Left lung (tissue), 10 donors: ENCODE data around the gene ATOH8. TPM values are rescaled to one million over a fixed set of nuclear protein-coding genes. Genes with fewer than 3 reads are reported as not detected.

Source experiments
- ATAC-seq: fragments of 200-7000 bp; cut with Tn5 transposase; one replicate; pipeline ENCODE4 v1.9.1; 2020; ENCODE audit warnings: moderate library complexity
- DNase-seq, 4 donors: peaks; one replicate each; pipeline ENCODE4 v3.0.0-alpha.2; 2013 to 2020
- H3K27ac ChIP-seq, 2 donors: fragments of 200-600 bp; sonication (generic) in 1 of 2; one replicate each; pipeline versions ENCODE4 v1.5.0 to v1.8.0; 2020 to 2021
- H3K27me3 ChIP-seq, 2 donors: fragments of 200-600 bp; sonication (generic) in 1 of 2; one replicate each; pipeline versions ENCODE4 v1.5.0 to v1.8.0; 2020 to 2021
- H3K36me3 ChIP-seq, 2 donors: fragments of 200-600 bp; sonication (generic) in 1 of 2; one replicate each; pipeline versions ENCODE4 v1.5.0 to v1.8.0; 2020 to 2021
- H3K4me1 ChIP-seq, 2 donors: fragments of 200-600 bp; one replicate each; pipeline ENCODE4 v1.8.0; 2021
- H3K4me3 ChIP-seq, 2 donors: fragments of 200-600 bp; sonication (generic) in 1 of 2; one replicate each; pipeline versions ENCODE4 v1.5.0 to v1.8.0; 2020 to 2021; ENCODE audit warnings: mild to moderate bottlenecking in 1 of 2
- H3K9me3 ChIP-seq, 2 donors: fragments of 200-600 bp; sonication (generic) in 1 of 2; one replicate each; pipeline versions ENCODE4 v1.5.0 to v1.8.0; 2020 to 2021
- intact Hi-C, 2 donors: fragments of 100-400 bp; cut with DNase I; formaldehyde crosslinking; loops; one replicate each; pipeline versions ENCODE4 v1.11.2 to v1.14.2; 2022
- polyA plus RNA-seq, 6 donors: library from polyadenylated mRNA; unstranded; fragments of 120-200 nt; gene quantifications; one replicate each; pipeline ENCODE4 v1.2.1, GENCODE V29; 2013; ENCODE audit not compliant: insufficient read length in 6 of 6
- total RNA-seq, 2 donors: library from RNA; stranded (reverse); fragmentation: NEBNext Ultra II Directional; extraction: Animal tissue kit (Norgen Biotek cat#: 25700); gene quantifications; one replicate each; pipeline ENCODE4 v1.2.1, GENCODE V29; 2021
- TF ChIP-seq, protein P1 (sequence below), 2 donors: fragments of 200-600 bp; sonication (generic) in 1 of 2; IDR thresholded peaks; one replicate each; pipeline versions ENCODE4 v1.5.0 to v1.8.0; 2021; ENCODE audit warnings: antibody characterized with exemption in 2 of 2
- donor health status: DM: no; HTN: yes; CAD: no.
- donor health status: DM: no; HTN: no; CAD: no.

The ATOH8 gene
- total and polyA plus RNA-seq, 8 donors = 24.7 to 36.5 (median 34.3) TPM

GRCh38 chr2:85775406-85776381 lies 21.9 kb downstream of the ATOH8 start:
- H3K27me3 ChIP-seq = peaks cover 0 to 10% of the 10 kb centered on the region in 2 donors
- H3K27ac ChIP-seq = no peak overlapping the region
- H3K36me3 ChIP-seq = peaks cover 0 to 5% of the 10 kb centered on the region in 2 donors
- DNase-seq = peak in 1 of 4 donors; percentile 59
- H3K9me3 ChIP-seq = no peaks in the 10 kb centered on the region
- TF ChIP-seq, protein P1, sequence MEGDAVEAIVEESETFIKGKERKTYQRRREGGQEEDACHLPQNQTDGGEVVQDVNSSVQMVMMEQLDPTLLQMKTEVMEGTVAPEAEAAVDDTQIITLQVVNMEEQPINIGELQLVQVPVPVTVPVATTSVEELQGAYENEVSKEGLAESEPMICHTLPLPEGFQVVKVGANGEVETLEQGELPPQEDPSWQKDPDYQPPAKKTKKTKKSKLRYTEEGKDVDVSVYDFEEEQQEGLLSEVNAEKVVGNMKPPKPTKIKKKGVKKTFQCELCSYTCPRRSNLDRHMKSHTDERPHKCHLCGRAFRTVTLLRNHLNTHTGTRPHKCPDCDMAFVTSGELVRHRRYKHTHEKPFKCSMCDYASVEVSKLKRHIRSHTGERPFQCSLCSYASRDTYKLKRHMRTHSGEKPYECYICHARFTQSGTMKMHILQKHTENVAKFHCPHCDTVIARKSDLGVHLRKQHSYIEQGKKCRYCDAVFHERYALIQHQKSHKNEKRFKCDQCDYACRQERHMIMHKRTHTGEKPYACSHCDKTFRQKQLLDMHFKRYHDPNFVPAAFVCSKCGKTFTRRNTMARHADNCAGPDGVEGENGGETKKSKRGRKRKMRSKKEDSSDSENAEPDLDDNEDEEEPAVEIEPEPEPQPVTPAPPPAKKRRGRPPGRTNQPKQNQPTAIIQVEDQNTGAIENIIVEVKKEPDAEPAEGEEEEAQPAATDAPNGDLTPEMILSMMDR (IDR thresholded peaks at IDR 0.05) = no peak
- peaks cover 55 to 93% of the 10 kb centered on the region in 2 donors for H3K4me1 ChIP-seq
- no peak for ATAC-seq
- intact Hi-C loops = no loop called here
- H3K4me3 ChIP-seq = no peak overlapping the region

DNA sequence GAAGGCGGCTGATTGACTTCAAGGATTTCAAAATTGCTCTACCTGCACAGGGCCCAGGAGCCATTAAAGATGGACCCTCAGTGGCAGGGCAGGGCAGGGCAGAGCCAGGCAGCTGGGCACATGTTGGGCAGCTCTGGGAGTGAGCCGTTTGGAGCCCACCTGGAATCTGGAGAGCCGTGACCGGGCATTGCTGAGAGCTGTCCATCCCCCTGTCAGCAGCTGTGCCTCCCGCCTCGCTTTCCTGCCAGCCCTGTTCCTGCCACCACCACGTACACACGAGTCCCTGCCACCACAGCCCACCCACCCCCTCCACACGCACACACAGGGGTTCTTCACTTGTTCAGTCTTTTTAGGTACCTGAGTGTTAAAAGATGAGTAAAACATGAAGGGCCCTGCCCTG lies 22.9 kb downstream of the ATOH8 start:
- intact Hi-C loops = no loop called here
- ATAC-seq (no peak), DNase-seq (no peak)
- H3K9me3 ChIP-seq = no peaks in the 10 kb centered on the region
- H3K4me1 ChIP-seq = peaks cover 49 to 83% of the 10 kb centered on the region in 2 donors
- H3K4me3 ChIP-seq = no peak overlapping the region
- peaks cover 0 to 5% of the 10 kb centered on the region in 2 donors for H3K36me3 ChIP-seq
- H3K27ac ChIP-seq = no peak overlapping the region
- peaks cover 0 to 9% of the 10 kb centered on the region in 2 donors for H3K27me3 ChIP-seq
- TF ChIP-seq, protein P1 (IDR thresholded peaks at IDR 0.05) = no peak

DNA sequence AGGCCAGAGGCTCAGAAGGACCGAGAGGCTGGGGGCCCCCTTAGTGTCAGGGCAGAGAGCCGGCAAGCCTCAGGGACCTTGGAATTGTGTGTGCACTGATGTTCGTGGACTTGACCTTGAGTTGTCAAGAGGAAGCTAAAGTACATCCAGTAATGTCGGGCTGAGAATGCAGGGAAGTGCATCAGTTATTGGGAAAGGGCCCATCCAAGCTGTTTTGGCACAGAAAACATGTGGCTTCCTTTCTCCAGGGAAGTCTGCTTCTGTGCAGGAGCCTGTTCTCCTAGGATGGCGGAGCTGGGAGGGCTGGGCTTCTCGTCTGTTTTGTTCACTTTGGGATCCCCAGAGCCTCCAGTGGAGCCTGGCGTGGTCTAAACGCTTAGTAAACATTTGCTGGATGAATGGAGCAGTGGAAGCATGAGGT lies 23.7 kb downstream of the ATOH8 start:
- Histone ChIP-seq H3K4me3 (no peak overlapping the region), H3K27ac (peak overlapping the region in 1 of 2 donors; percentile 20), H3K27me3 (peaks cover 0 to under 1% of the 10 kb centered on the region in 2 donors), H3K4me1 (peaks cover 44 to 75% of the 10 kb centered on the region in 2 donors), H3K9me3 (no peaks in the 10 kb centered on the region), H3K36me3 (peaks cover 0 to 5% of the 10 kb centered on the region in 2 donors)
- no peak for DNase-seq
- intact Hi-C loops = no loop called here
- TF ChIP-seq, protein P1 (IDR thresholded peaks at IDR 0.05) = no peak
- ATAC-seq = no peak

GRCh38 chr2:85778646-85779379 lies 25.0 kb downstream of the ATOH8 start:
- DNase-seq (peak in 2 of 4 donors; percentile 62 to 80), ATAC-seq (no peak)
- H3K36me3 ChIP-seq = no peaks in the 10 kb centered on the region
- peaks cover 30 to 61% of the 10 kb centered on the region in 2 donors for H3K4me1 ChIP-seq
- H3K4me3 ChIP-seq = no peak overlapping the region
- no peaks in the 10 kb centered on the region for H3K27me3 ChIP-seq
- TF ChIP-seq, protein P1 (IDR thresholded peaks at IDR 0.05) = no peak
- H3K9me3 ChIP-seq = no peaks in the 10 kb centered on the region
- intact Hi-C loops = no loop called here
- no peak overlapping the region for H3K27ac ChIP-seq
